Hepatic stellate cell (primary cell): ENCODE measurements around the gene LDB3.

ENCODE experiments used
- DNase-seq: peaks from one replicate; pipeline ENCODE4 v3.0.0; 2011; ENCODE audit warnings: low spot score

The LDB3 gene

DNA sequence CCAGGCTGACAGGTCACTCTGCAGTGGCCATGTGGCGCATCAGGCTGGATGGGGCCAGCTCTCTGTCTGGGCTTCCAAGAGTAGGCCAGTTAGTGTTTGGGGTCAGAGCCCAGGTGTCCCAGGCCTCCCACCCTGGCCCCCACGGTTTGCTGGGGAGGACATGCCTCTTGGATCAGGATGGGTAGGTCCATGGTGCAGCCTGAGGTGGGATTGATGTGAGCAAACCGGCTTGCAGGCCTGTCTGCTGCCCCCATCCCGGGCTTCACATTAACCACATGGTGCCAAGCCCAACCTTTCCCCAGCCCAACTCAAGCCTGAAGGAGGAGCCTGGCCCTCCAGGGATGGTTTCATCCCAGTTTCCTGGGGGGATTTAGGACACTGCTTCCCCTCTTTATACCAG is 39.2 kb downstream of the LDB3 start:
- no peak for DNase-seq

GRCh38 chr10:86708068-86708782 is 39.9 kb downstream of the LDB3 start:
- no peak for DNase-seq

- DNase-seq = no peak
Measured at GRCh38 chr10:86708783-86709380, 40.6 kb downstream of the LDB3 start.

DNA sequence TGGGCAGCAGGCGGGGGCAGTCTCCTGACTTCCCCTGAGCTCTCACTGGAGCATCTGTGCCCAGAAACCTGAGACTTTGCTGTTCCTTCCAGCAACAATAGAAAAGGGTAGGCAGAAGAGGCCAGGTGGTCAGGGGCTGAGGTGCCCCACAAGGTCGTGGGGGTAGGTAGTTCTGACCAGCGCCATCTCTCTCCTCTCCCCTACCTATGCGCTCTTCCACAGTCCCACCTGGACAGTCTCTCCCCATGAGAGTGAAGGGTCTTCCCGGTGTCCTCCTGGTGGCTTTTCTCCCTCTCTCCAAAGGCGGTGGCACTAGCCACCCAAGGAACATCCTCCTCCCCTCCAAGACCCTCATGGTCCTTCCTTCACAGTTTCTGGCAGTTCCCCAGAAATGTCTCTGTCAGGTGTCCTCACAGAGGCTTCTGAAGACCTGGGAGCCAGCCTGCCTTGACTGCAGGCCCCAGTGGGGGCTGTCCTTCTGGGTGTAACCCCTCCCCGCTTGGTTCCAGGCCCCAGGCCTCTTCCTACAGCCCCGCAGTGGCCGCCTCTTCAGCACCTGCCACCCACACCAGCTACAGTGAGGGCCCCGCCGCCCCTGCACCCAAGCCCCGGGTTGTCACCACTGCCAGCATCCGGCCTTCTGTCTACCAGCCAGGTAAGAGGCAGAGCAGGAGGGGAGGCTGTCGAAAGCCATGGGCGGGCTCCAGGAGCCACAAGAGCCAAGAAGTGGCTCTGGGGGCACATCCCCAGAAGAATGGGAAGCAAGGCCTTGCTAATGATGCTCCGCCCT is 41.3 kb downstream of the LDB3 start:
- DNase-seq = no peak

- DNase-seq = peak; percentile 97
Measured at GRCh38 chr10:86710987-86711512, 42.7 kb downstream of the LDB3 start.

DNA sequence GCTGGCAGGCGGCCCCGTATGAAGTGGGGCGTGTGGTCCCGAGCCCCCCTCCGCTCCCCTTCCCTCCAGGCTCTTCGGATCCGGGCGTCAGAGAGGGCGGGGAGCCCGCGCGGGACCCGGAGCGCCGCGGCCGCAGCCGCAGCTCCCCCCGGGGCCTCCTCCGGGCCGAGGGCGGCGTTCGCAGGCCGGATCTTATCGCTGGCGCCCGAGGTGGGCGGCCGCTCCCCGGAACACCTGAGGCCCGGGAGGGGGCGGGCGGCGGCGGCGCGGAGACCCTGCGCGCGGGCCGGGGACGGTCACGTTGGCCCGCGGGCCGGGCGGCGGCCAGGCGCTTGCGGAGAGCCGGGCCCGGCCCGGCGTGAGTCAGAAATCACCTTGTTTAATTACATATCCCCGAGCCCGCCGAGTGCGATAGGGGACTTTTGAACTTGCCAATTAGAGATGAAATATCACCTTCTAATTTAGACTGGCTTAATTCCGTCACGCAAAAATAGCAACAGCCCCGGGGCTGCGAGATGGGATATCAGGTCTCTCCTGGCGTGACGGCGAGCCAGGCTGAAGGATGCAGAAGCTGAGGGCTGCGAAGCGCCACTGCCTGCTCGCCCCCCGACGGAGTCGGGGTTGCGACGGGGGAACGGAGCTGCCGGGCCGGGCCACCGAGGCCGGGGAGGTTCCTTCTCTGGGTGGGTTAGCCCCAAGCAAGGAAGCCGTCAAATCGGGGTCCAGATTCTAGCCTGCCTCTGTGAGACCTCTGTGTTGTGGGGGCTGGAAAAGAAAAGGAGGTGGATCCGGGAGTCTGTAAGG is 43.4 kb downstream of the LDB3 start:
- peak; percentile 79 for DNase-seq

GRCh38 chr10:86712317-86712707 is 44.0 kb downstream of the LDB3 start:
- DNase-seq = no peak

DNA sequence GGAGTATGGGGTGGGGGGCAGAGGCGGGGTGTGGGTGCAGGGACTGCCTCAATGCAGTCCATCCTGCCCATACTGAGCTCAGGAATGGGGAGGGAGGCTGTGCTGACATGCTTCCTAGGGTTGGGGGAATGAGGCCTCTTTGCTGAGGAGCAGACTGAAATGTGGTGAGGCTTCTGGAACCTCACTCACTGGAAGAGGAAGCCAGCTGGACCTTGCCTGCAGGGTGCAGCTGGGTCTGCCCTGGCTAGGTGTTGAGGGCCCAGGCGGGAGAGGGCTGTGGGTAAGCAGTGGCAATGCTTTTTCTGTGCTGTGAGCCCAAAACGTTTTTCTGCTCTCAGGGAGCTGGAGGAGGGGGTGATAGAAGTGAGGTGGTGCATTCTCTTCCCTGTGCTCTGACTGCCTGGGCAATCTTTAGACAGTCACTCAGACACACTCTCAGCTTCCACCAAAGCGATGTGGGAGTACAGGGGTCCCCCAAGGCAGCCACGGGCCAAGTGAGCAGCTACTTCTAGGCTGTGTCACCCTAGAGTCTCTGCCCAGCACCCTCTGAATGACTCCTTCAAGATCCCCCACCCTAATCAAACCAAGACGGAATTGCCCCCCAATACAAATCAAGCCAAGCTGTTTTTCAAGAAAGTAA is 47.0 kb downstream of the LDB3 start:
- no peak for DNase-seq

- no peak for DNase-seq
Measured at GRCh38 chr10:86715836-86716235, 47.5 kb downstream of the LDB3 start.

DNA sequence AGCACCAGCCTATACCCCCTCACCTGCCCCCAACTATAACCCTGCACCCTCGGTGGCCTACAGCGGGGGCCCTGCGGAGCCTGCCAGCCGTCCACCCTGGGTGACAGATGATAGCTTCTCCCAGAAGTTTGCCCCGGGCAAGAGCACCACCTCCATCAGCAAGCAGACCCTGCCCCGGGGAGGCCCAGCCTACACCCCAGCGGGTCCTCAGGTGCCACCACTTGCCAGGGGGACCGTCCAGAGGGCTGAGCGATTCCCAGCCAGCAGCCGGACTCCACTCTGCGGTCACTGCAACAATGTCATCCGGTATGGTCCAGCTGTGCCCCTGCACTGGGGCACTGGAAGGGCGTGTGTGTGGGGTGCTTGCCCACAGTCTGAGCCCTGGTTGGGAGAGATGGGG is 48.2 kb downstream of the LDB3 start:
- no peak for DNase-seq

- no peak for DNase-seq
Measured at GRCh38 chr10:86718556-86718955, 50.2 kb downstream of the LDB3 start.

GRCh38 chr10:86721232-86721631 is 52.9 kb downstream of the LDB3 start:
- DNase-seq = no peak

DNA sequence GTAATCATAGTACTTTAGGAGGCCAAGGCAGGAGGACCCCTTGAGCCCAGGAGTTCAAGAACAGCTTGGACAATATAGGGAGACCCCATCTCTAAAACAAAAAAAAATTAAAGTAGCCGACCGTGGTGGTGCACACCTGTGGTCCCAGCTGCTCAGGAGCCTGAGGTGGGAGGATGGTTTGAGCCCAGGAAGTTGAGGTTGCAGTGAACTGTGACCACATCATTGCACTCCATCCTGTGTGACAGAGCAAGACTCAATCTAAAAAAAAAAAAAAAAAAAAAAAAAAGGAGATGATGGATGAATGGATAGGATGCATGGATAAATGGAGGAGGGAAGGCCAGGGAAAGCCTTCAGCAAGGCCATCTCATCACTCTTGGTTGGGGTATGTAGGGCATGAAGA is 54.7 kb downstream of the LDB3 start:
- DNase-seq = no peak

- DNase-seq = no peak
Measured at GRCh38 chr10:86724445-86724844, 56.1 kb downstream of the LDB3 start.

DNA sequence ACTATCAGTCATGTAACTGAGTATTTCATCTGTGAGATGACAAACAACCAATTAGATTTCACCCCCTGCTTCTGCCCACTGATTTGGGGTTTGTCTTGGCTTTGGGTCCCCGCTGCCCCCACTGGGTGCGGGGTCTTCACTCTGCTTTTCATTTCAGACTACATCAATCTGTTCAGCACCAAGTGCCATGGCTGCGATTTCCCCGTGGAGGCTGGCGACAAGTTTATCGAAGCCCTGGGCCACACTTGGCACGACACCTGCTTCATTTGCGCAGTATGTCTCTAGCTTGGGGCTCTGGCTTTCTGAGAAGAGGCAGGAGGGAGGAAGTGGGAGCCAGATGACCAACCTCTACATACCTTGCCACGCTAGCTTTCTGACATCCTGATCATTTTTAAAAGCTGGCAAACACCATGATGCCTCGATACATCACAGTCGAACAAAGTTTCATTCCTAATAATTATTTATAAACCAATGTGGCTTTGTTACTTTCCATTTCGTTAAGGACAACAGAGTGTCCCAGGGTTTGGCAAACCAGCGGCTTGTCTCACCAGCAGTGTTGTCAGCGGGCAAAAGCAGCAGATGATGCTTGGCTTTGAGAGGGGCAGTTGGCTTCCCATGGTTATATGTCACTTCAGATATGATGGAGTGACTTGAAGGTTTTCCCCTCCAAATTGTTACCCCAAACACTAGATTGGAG is 57.8 kb downstream of the LDB3 start:
- no peak for DNase-seq

DNA sequence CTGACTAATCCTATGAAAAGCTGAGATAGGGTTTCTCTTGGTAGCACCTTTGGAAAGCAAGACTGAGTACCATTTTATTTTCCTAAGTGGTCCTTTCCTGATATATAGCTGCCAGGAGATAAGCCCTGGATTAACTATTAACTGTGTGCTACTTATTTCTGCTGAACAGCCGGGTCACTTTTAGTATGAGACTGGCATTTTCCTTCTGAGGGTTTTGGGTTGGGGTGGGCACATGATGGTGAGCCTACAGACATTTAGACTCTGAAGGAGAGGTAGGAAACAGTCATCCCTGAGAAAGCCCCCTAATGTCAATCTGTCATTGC is 58.3 kb downstream of the LDB3 start:
- no peak for DNase-seq

GRCh38 chr10:86727470-86727869 is 59.2 kb downstream of the LDB3 start:
- DNase-seq = no peak

GRCh38 chr10:86728056-86728455 is 59.7 kb downstream of the LDB3 start:
- DNase-seq = no peak

GRCh38 chr10:86729677-86730076 is 61.4 kb downstream of the LDB3 start:
- DNase-seq = no peak

DNA sequence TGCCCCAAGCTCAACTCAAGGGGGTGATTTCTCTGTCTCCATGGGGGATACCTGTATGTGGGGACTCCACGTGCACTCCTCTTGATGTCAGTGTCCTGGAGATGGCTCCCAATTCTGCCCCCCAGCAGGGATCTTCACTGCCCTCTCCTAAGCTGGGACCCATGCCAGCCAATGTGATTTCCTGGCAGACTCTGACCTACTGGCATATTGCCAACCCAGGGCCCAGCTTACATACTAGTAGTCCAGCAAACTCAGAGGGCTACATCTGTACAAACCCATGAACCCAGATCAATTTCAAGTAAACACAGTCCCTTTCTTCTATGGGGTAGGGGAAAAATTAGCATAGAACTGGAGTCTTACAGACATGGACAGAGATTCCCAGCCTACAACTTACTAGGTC is 61.9 kb downstream of the LDB3 start:
- DNase-seq = no peak

DNA sequence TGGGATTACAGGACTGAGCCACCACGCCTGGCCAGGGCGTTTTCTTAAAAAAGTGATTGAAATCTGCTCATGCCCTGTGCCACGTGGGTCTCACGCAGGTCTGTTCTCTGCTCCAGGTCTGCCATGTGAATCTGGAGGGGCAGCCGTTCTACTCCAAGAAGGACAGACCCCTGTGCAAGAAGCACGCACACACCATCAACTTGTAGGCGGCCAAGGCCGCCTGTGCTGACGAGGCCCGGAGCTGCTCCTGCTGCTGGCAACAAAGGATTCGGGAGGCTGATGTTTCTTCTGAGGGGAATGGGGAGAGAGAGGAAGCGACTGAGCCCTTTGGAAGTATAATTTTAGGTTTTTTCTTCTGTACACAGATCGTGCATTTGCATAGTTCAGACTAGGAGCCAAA is 64.5 kb downstream of the LDB3 start:
- no peak for DNase-seq
